CD4-positive, CD25-positive, alpha-beta regulatory T cell (primary cell): Measurements from ENCODE around the gene SHOC1. TPM values are rescaled to one million over a fixed set of nuclear protein-coding genes. Genes with fewer than 3 reads are reported as not detected.
"Not testable (repeated sequence)": the region's sequence is repeated elsewhere in the genome, so short reads cannot be mapped to it uniquely, and the experiment has no call there.

Experiments
- ATAC-seq, 2 donors: fragments of 150-1000 bp; cut with Tn5 transposase; one replicate each; pipeline ENCODE4 v1.10.0; 2021; ENCODE audit warnings: low read depth in 2 of 2, moderate number of reproducible peaks in 2 of 2, moderate library complexity in 1 of 2
- DNase-seq, 3 donors: peaks; one replicate each; pipeline versions ENCODE4 v3.0.0 to v3.0.0-alpha.2; 2012 to 2022; ENCODE audit warnings: mixed read lengths in 1 of 3
- H3K27ac ChIP-seq: one replicate; pipeline ENCODE4 v1.7.0; 2013; ENCODE audit warnings: mild to moderate bottlenecking, low read length; ENCODE audit not compliant: insufficient read depth, poor library complexity, severe bottlenecking
- H3K27me3 ChIP-seq: one replicate; pipeline ENCODE4 v1.7.0; 2013; ENCODE audit warnings: low read length; ENCODE audit not compliant: control insufficient read depth, insufficient read depth
- H3K36me3 ChIP-seq: one replicate; pipeline ENCODE4 v1.7.0; 2013; ENCODE audit warnings: mild to moderate bottlenecking, low read length, moderate library complexity; ENCODE audit not compliant: control insufficient read depth, insufficient read depth
- H3K4me1 ChIP-seq: 2 replicates; pipeline ENCODE4 v1.7.0; 2013; ENCODE audit warnings: mild to moderate bottlenecking, low read length; ENCODE audit not compliant: insufficient read depth, control insufficient read depth, poor library complexity, severe bottlenecking
- H3K4me3 ChIP-seq: one replicate; pipeline ENCODE4 v1.7.0; 2013; ENCODE audit warnings: low read depth, mild to moderate bottlenecking, low read length, moderate library complexity
- H3K9me3 ChIP-seq, 2 experiments: 1 replicate in 1 of 2; 2 replicates in 1 of 2; pipeline ENCODE4 v1.7.0; 2013; ENCODE audit warnings: low read length in 2 of 2, mild to moderate bottlenecking in 1 of 2, moderate library complexity in 1 of 2; ENCODE audit not compliant: control insufficient read depth in 2 of 2
- H3K27ac Mint-ChIP-seq, 3 donors: one replicate each; pipeline ENCODE4 v1.8.0; 2020 to 2022; ENCODE audit warnings: mild to moderate bottlenecking in 3 of 3, mixed read lengths in 3 of 3, moderate library complexity in 2 of 3
- H3K27me3 Mint-ChIP-seq: one replicate; pipeline ENCODE4 v1.8.0; 2022; ENCODE audit warnings: mild to moderate bottlenecking, mixed read lengths
- H3K36me3 Mint-ChIP-seq: one replicate; pipeline ENCODE4 v1.8.0; 2020; ENCODE audit warnings: mixed read lengths
- H3K4me1 Mint-ChIP-seq, 4 donors: one replicate each; pipeline ENCODE4 v1.8.0; 2020 to 2022; ENCODE audit warnings: mixed read lengths in 4 of 4, mild to moderate bottlenecking in 1 of 4
- H3K4me3 Mint-ChIP-seq, 4 donors: one replicate each; pipeline ENCODE4 v1.8.0; 2020 to 2022; ENCODE audit warnings: mild to moderate bottlenecking in 4 of 4, mixed read lengths in 4 of 4, moderate library complexity in 3 of 4
- H3K9me3 Mint-ChIP-seq, 7 donors: one replicate each; pipeline ENCODE4 v1.8.0; 2020 to 2022; ENCODE audit warnings: mixed read lengths in 7 of 7, mild to moderate bottlenecking in 3 of 7, moderate library complexity in 2 of 7
- polyA plus RNA-seq, 4 donors: library from polyadenylated mRNA; unstranded; fragments of 300-500 nt; fragmentation: Illumina TruSeq; gene quantifications; one replicate each; pipeline ENCODE4 v1.2.3, GENCODE V29; 2021
- total RNA-seq: library from RNA; stranded (reverse); gene quantifications from one replicate; pipeline ENCODE4 v1.2.3, GENCODE V29; 2022

SHOC1 gene
- total and polyA plus RNA-seq, 5 donors from 2014 or later: not detected

- no peaks in the 10 kb centered on the region for H3K36me3 Mint-ChIP-seq
- H3K27me3 ChIP-seq: no peaks in the 10 kb centered on the region
- H3K4me3 Mint-ChIP-seq: no peak overlapping the region
- peaks cover 12% of the 10 kb centered on the region for H3K27me3 Mint-ChIP-seq
- H3K27ac ChIP-seq: no peak overlapping the region
- H3K36me3 ChIP-seq: no peaks in the 10 kb centered on the region
- H3K4me3 ChIP-seq: no peak overlapping the region
- H3K27ac Mint-ChIP-seq: no peak overlapping the region
- ATAC-seq: no peak
- no peaks in the 10 kb centered on the region for H3K4me1 ChIP-seq
- no peak for DNase-seq
- H3K9me3 ChIP-seq: no peaks in the 10 kb centered on the region
- H3K4me1 Mint-ChIP-seq: no peaks in the 10 kb centered on the region
- peaks cover 0 to 2% (median 0%) of the 10 kb centered on the region in 7 donors for H3K9me3 Mint-ChIP-seq
Observed at GRCh38 chr9:111815285-111816070, 20.7 kb upstream of the SHOC1 start.

- no peak overlapping the region for H3K4me3 ChIP-seq
- H3K27ac ChIP-seq: no peak overlapping the region
- Mint-ChIP-seq H3K27me3 (peaks cover 6% of the 10 kb centered on the region), H3K4me1 (no peaks in the 10 kb centered on the region), H3K27ac (no peak overlapping the region), H3K9me3 (peaks cover 0 to 2% (median 0%) of the 10 kb centered on the region in 7 donors), H3K4me3 (no peak overlapping the region), H3K36me3 (no peaks in the 10 kb centered on the region)
- DNase-seq: no peak
- H3K36me3 ChIP-seq: no peaks in the 10 kb centered on the region
- no peaks in the 10 kb centered on the region for H3K27me3 ChIP-seq
- ATAC-seq: no peak
- H3K4me1 ChIP-seq: no peaks in the 10 kb centered on the region
- no peaks in the 10 kb centered on the region for H3K9me3 ChIP-seq
Observed at GRCh38 chr9:111812337-111812736, 17.6 kb upstream of the SHOC1 start.

- Mint-ChIP-seq H3K36me3 (no peaks in the 10 kb centered on the region), H3K4me1 (peaks cover 3 to 5% (median 5%) of the 10 kb centered on the region in 4 donors), H3K9me3 (peaks cover 0 to 2% (median 0%) of the 10 kb centered on the region in 7 donors), H3K4me3 (no peak overlapping the region), H3K27ac (no peak overlapping the region), H3K27me3 (peaks cover 6% of the 10 kb centered on the region)
- Histone ChIP-seq H3K36me3 (no peaks in the 10 kb centered on the region), H3K27me3 (no peaks in the 10 kb centered on the region), H3K4me1 (no peaks in the 10 kb centered on the region), H3K4me3 (no peak overlapping the region), H3K9me3 (no peaks in the 10 kb centered on the region), H3K27ac (no peak overlapping the region)
- ATAC-seq (no peak), DNase-seq (no peak)
Observed at GRCh38 chr9:111810908-111811307, 16.2 kb upstream of the SHOC1 start.

- not testable (repeated sequence) for H3K4me1 Mint-ChIP-seq
Observed at GRCh38 chr9:111810415-111810814, 15.7 kb upstream of the SHOC1 start.

GRCh38 chr9:111807197-111807596, 12.5 kb upstream of the SHOC1 start:
- no peak for ATAC-seq
- H3K36me3 Mint-ChIP-seq: no peaks in the 10 kb centered on the region

More at GRCh38 chr9:111810415-111810814, 15.7 kb upstream of the SHOC1 start:
- H3K4me3 ChIP-seq, H3K4me1 ChIP-seq, ATAC-seq, H3K27me3 Mint-ChIP-seq, H3K27ac Mint-ChIP-seq, H3K27me3 ChIP-seq, H3K9me3 Mint-ChIP-seq, H3K4me3 Mint-ChIP-seq, H3K36me3 ChIP-seq, H3K9me3 ChIP-seq, DNase-seq, H3K27ac ChIP-seq, H3K36me3 Mint-ChIP-seq: not testable (repeated sequence)

GRCh38 chr9:111806259-111806658, 11.5 kb upstream of the SHOC1 start:
- H3K4me3 Mint-ChIP-seq: no peak overlapping the region
- H3K4me1 Mint-ChIP-seq: peaks cover 22 to 32% (median 24%) of the 10 kb centered on the region in 4 donors
- no peak for ATAC-seq
- Histone ChIP-seq H3K9me3 (no peaks in the 10 kb centered on the region), H3K4me3 (no peak overlapping the region), H3K27ac (no peak overlapping the region), H3K36me3 (no peaks in the 10 kb centered on the region), H3K4me1 (peaks cover 8% of the 10 kb centered on the region), H3K27me3 (no peaks in the 10 kb centered on the region)
- DNase-seq: no peak
- H3K36me3 Mint-ChIP-seq: no peaks in the 10 kb centered on the region
- no peaks in the 10 kb centered on the region for H3K27me3 Mint-ChIP-seq
- H3K9me3 Mint-ChIP-seq: no peaks in the 10 kb centered on the region
- peak overlapping the region in 1 of 3 donors; percentile 63 for H3K27ac Mint-ChIP-seq

More at GRCh38 chr9:111807197-111807596, 12.5 kb upstream of the SHOC1 start:
- H3K27ac Mint-ChIP-seq: no peak overlapping the region
- no peaks in the 10 kb centered on the region for H3K9me3 Mint-ChIP-seq
- no peak for DNase-seq
- Histone ChIP-seq H3K9me3 (no peaks in the 10 kb centered on the region), H3K36me3 (no peaks in the 10 kb centered on the region), H3K27ac (no peak overlapping the region), H3K4me1 (peaks cover 5% of the 10 kb centered on the region), H3K4me3 (no peak overlapping the region), H3K27me3 (no peaks in the 10 kb centered on the region)
- no peaks in the 10 kb centered on the region for H3K27me3 Mint-ChIP-seq
- peaks cover 20 to 27% (median 22%) of the 10 kb centered on the region in 4 donors for H3K4me1 Mint-ChIP-seq
- no peak overlapping the region for H3K4me3 Mint-ChIP-seq

- H3K4me3 Mint-ChIP-seq: no peak overlapping the region
- DNase-seq: peak in 2 of 3 donors; percentile 2 to 39
Observed at GRCh38 chr9:111805830-111806241, 11.1 kb upstream of the SHOC1 start.

GRCh38 chr9:111805262-111805661, 10.5 kb upstream of the SHOC1 start:
- H3K4me3 ChIP-seq: no peak overlapping the region
- Mint-ChIP-seq H3K27ac (peak overlapping the region in 2 of 3 donors; percentile 21 to 72), H3K27me3 (no peaks in the 10 kb centered on the region), H3K9me3 (no peaks in the 10 kb centered on the region), H3K36me3 (no peaks in the 10 kb centered on the region), H3K4me3 (no peak overlapping the region), H3K4me1 (peaks cover 29 to 40% (median 32%) of the 10 kb centered on the region in 4 donors)
- H3K4me1 ChIP-seq: peaks cover 13% of the 10 kb centered on the region
- no peaks in the 10 kb centered on the region for H3K27me3 ChIP-seq
- DNase-seq (no peak), ATAC-seq (no peak)
- no peak overlapping the region for H3K27ac ChIP-seq
- no peaks in the 10 kb centered on the region for H3K9me3 ChIP-seq
- H3K36me3 ChIP-seq: no peaks in the 10 kb centered on the region

More at GRCh38 chr9:111805830-111806241, 11.1 kb upstream of the SHOC1 start:
- H3K4me1 Mint-ChIP-seq: peaks cover 24 to 35% (median 27%) of the 10 kb centered on the region in 4 donors
- H3K27me3 Mint-ChIP-seq: no peaks in the 10 kb centered on the region
- H3K36me3 Mint-ChIP-seq: no peaks in the 10 kb centered on the region
- peak overlapping the region in 1 of 3 donors; percentile 72 for H3K27ac Mint-ChIP-seq
- no peaks in the 10 kb centered on the region for H3K9me3 Mint-ChIP-seq
- ATAC-seq: peak; percentile 69 to 72
- H3K9me3 ChIP-seq: no peaks in the 10 kb centered on the region
- no peak overlapping the region for H3K27ac ChIP-seq
- H3K27me3 ChIP-seq: no peaks in the 10 kb centered on the region
- H3K4me3 ChIP-seq: no peak overlapping the region
- no peaks in the 10 kb centered on the region for H3K36me3 ChIP-seq
- peaks cover 12% of the 10 kb centered on the region for H3K4me1 ChIP-seq
